H1 (cell line): ENCODE data around the gene MRAP2. TPM values are rescaled to one million over a fixed set of nuclear protein-coding genes. Genes with fewer than 3 reads are reported as not detected.

ENCODE experiments used
- CHD7 ChIP-seq: fragments of 300-600 bp; sonication (generic); IDR thresholded peaks from 2 replicates; pipeline ENCODE4 v1.7.1; 2012; ENCODE audit warnings: low read length, moderate library complexity, mild to moderate bottlenecking, inconsistent platforms; ENCODE audit not compliant: insufficient replicate concordance
- CTCF ChIP-seq, 3 experiments: IDR thresholded peaks; 1 replicate in 2 of 3; 2 replicates in 1 of 3; pipeline versions ENCODE4 v1.5.1 to v1.6.1; 2011; ENCODE audit warnings: low read length in 3 of 3, mild to moderate bottlenecking in 3 of 3, inconsistent platforms in 2 of 3, low read depth in 1 of 3, moderate library complexity in 1 of 3; ENCODE audit not compliant: insufficient read depth in 1 of 3; ENCODE audit errors: control extremely low read depth in 1 of 3
- polyA plus RNA-seq, 7 experiments: library from polyadenylated mRNA; depleted of rRNA in 3 of 7; stranded (reverse) in 5 of 7; unstranded in 2 of 7; fragments of >200 nt in 5 of 7; fragments of 200-250 nt in 2 of 7; gene quantifications; 1 replicate in 5 of 7; 2 replicates in 1 of 7; 4 replicates in 1 of 7; pipeline versions ENCODE4 v1.2.1 to v1.2.3, GENCODE V29; 2011 to 2013; ENCODE audit warnings: missing spikeins in 2 of 7, mixed read lengths in 2 of 7
- total RNA-seq: library from RNA; stranded (reverse); fragmentation: NEBNext Ultra II Directional; extraction: Animal tissue kit (Norgen Biotek cat#: 25700); gene quantifications from 2 replicates; pipeline ENCODE4 v1.2.1, GENCODE V29; 2021

The MRAP2 gene
- total and polyA plus RNA-seq, 2 of the 8 experiments (the other 6 are each of a cell fraction or from before 2014, with no cell fraction given) = 5.0 to 11.0 TPM

- TF ChIP-seq CHD7 = no peak
- TF ChIP-seq CTCF (IDR thresholded peaks at IDR 0.05; ENCODE audit: control extremely low read depth in 1 of 3, insufficient read depth in 1 of 3, low read depth in 1 of 3, low read length in 3 of 3) = no peak
Measured at GRCh38 chr6:84089552-84089951, 56.0 kb downstream of the MRAP2 start (continued).
